ENCODE data around the gene TLR8.
"Not testable (repeated sequence)": the region's sequence is repeated elsewhere in the genome, so short reads cannot be mapped to it uniquely, and the experiment has no call there.

TLR8 gene

GRCh38 chrX:12956704-12957534 is 50.5 kb downstream of the TLR8 start:
- TF ChIP-seq, protein P1, sequence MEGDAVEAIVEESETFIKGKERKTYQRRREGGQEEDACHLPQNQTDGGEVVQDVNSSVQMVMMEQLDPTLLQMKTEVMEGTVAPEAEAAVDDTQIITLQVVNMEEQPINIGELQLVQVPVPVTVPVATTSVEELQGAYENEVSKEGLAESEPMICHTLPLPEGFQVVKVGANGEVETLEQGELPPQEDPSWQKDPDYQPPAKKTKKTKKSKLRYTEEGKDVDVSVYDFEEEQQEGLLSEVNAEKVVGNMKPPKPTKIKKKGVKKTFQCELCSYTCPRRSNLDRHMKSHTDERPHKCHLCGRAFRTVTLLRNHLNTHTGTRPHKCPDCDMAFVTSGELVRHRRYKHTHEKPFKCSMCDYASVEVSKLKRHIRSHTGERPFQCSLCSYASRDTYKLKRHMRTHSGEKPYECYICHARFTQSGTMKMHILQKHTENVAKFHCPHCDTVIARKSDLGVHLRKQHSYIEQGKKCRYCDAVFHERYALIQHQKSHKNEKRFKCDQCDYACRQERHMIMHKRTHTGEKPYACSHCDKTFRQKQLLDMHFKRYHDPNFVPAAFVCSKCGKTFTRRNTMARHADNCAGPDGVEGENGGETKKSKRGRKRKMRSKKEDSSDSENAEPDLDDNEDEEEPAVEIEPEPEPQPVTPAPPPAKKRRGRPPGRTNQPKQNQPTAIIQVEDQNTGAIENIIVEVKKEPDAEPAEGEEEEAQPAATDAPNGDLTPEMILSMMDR (conservative IDR thresholded peaks at IDR 0.05), result no peak
- TF ChIP-seq ZFX (IDR thresholded peaks at IDR 0.05), result no peak
- H3K27ac ChIP-seq, result no peak overlapping the region

DNA sequence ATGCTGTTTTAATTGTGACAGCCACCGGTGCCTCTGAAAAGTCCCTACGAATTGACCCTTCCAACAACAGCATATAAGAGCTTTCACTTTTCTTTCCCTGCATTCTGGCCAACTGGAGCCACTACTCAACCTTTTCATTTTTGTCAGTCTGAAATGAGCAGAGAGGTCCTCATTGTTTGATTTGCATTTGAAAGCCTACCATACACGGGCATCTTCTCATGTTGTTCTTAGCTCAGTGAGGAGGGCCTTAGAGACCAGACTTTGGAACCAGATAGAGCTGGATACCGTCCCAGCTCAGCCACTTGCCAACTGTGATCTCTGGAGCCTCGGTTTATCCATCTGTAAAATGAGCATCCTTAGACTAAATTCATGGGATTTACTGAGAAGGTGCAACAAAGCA is 51.6 kb downstream of the TLR8 start:
- H3K27ac ChIP-seq, result no peak overlapping the region
- TF ChIP-seq ZFX (IDR thresholded peaks at IDR 0.05), result no peak
- TF ChIP-seq, protein P1 (conservative IDR thresholded peaks at IDR 0.05), result no peak

- TF ChIP-seq, protein P1 (conservative IDR thresholded peaks at IDR 0.05), result no peak
- TF ChIP-seq ZFX (IDR thresholded peaks at IDR 0.05), result no peak
- H3K27ac ChIP-seq, result no peak overlapping the region
Measured at GRCh38 chrX:12958461-12958860, 52.0 kb downstream of the TLR8 start.

- no peak for TF ChIP-seq ZFX (IDR thresholded peaks at IDR 0.05)
- TF ChIP-seq, protein P1 (conservative IDR thresholded peaks at IDR 0.05), result no peak
- H3K27ac ChIP-seq, result no peak overlapping the region
Measured at GRCh38 chrX:12961196-12961718, 54.8 kb downstream of the TLR8 start.

GRCh38 chrX:12962041-12962504 is 55.7 kb downstream of the TLR8 start:
- TF ChIP-seq, protein P1 (conservative IDR thresholded peaks at IDR 0.05), result no peak
- TF ChIP-seq ZFX (IDR thresholded peaks at IDR 0.05), result no peak
- H3K27ac ChIP-seq, result no peak overlapping the region

- not testable (repeated sequence) for H3K27ac ChIP-seq
Measured at GRCh38 chrX:12963210-12963850, 56.9 kb downstream of the TLR8 start.

DNA sequence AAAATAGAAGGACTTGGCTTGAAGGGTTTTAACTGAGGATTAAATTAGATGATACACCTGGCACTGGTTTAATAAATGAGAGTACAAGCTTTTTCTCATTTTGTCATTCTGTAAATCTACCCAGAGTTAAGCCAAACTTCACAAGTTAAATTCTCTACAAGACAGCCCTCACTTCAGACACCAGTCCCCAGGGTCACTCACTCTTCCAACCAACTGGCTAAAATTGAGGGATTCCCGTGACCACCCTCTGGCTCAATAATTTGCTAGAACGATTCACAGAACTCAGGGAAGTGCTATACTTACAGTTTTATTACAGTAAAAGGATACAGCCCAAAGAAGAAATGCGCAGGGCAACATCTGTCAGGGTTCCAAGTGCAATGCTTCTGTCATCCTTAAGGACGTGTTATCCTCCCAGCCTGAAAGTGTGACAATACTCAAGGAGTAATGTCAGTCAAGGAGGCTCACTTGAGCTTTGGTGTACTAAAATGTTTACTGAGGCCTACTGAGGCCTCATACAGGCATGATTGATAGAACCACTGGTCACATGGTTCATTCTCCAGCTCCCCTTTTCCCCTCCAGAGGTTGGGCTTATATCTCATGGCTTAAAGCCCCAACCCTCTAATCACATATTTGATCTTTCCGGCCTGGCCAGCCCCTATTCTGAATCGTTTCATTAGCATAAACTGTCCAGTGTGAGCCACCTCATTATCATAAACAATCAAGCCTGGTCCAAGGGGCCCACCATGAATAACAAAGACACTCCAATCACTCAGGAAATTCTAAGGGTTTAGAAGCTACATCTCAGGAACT is 58.9 kb downstream of the TLR8 start:
- TF ChIP-seq, protein P1 (conservative IDR thresholded peaks at IDR 0.05), result no peak
- no peak for TF ChIP-seq ZFX (IDR thresholded peaks at IDR 0.05)
- H3K27ac ChIP-seq, result no peak overlapping the region

Data from C4-2B (cell line).